ENCODE results near the gene CXCL8. TPM values are rescaled to one million over a fixed set of nuclear protein-coding genes. Genes with fewer than 3 reads are reported as not detected.

The CXCL8 gene
- polyA plus RNA-seq, 1 donor from 2014 or later = not detected

DNA sequence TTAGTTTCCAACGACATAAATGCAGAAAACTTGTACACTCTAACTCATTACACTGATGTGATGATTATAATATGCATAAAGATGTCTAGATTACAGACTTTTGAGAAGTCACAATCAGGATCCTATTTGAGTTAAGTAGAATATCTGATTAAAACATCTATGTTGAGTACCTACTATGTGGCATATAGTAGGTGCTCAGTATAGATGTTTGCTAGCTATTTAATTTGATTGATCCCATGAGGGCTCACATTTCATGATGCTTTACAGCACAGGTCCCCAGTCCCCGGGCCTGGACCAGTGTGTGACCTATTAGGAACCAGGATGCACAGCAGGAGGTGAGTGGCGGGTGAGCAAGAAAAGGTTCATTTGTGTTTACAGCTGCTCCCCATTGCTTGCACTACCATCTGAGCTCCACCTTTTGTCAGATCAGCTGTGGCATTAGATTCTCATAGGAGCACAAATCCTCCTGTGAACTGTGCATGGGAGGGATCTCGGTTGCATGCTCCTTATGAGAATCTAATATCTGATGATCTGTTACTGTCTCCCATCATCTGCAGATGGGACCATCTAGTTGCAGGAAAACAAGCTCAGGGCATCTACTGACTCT, 33.0 kb upstream of the CXCL8 start:
- Histone ChIP-seq H3K9me2 (ENCODE audit: insufficient read depth, low read length) (no peaks in the 10 kb centered on the region), H3K4me2 (ENCODE audit: low read length) (no peak overlapping the region)

DNA sequence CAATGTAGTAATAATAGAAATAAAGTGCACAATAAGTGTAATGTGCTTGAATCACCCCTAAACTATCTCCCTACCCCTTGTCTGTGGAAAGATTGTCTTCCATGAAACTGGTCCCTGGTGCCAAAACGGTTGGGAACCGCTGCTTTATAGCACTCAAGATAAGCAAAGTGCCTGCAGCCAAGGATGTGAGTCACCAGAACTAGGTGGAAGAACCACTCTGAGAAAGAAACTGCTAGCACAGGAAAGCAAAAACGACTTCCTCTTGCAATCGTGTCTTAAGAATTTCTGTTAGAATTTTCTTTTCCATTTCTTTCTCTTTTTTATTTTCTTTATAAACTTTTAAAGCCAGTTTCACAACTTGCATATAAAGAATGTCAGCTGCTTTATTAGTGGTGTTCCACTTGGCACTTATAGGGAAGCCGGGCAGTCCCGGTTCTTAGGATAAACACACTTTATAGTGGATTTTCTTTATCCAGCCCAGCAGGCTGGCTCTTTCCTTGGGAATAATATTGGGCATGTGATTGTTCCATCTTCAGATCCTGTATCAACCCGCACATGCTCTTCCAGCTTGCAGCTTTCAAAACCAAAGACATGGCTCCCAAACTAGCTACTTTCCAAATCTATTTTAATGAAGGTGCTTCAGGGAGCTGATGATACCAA, 32.3 kb upstream of the CXCL8 start:
- Histone ChIP-seq H3F3A (ENCODE audit: insufficient read depth, low read length, poor library complexity, severe bottlenecking) (no peaks in the 10 kb centered on the region), H3K36me3 (ENCODE audit: insufficient read depth, low read length) (no peaks in the 10 kb centered on the region), H3K27ac (ENCODE audit: low read length) (no peak overlapping the region), H3K9me2 (ENCODE audit: insufficient read depth, low read length) (no peaks in the 10 kb centered on the region), H3K4me2 (ENCODE audit: low read length) (no peak overlapping the region), H3K9ac (ENCODE audit: low read length) (no peak overlapping the region), H3K9me3 (ENCODE audit: low read length) (no peaks in the 10 kb centered on the region), H2AFZ (ENCODE audit: low read depth, low read length) (no peak overlapping the region), H3K4me3 (ENCODE audit: low read length) (no peak overlapping the region), H3K27me3 (ENCODE audit: insufficient read depth, low read depth, low read length) (no peaks in the 10 kb centered on the region), H4K20me1 (ENCODE audit: insufficient read depth) (no peaks in the 10 kb centered on the region), H3K79me2 (replicated peaks; ENCODE audit: insufficient read depth, low read length) (no peaks in the 10 kb centered on the region)
- TF ChIP-seq EP300 (conservative IDR thresholded peaks at IDR 0.05; ENCODE audit: poor library complexity, severe bottlenecking) = no peak
- TF ChIP-seq SMC3 (conservative IDR thresholded peaks at IDR 0.05; ENCODE audit: poor library complexity) = no peak
- TF ChIP-seq, protein P1, sequence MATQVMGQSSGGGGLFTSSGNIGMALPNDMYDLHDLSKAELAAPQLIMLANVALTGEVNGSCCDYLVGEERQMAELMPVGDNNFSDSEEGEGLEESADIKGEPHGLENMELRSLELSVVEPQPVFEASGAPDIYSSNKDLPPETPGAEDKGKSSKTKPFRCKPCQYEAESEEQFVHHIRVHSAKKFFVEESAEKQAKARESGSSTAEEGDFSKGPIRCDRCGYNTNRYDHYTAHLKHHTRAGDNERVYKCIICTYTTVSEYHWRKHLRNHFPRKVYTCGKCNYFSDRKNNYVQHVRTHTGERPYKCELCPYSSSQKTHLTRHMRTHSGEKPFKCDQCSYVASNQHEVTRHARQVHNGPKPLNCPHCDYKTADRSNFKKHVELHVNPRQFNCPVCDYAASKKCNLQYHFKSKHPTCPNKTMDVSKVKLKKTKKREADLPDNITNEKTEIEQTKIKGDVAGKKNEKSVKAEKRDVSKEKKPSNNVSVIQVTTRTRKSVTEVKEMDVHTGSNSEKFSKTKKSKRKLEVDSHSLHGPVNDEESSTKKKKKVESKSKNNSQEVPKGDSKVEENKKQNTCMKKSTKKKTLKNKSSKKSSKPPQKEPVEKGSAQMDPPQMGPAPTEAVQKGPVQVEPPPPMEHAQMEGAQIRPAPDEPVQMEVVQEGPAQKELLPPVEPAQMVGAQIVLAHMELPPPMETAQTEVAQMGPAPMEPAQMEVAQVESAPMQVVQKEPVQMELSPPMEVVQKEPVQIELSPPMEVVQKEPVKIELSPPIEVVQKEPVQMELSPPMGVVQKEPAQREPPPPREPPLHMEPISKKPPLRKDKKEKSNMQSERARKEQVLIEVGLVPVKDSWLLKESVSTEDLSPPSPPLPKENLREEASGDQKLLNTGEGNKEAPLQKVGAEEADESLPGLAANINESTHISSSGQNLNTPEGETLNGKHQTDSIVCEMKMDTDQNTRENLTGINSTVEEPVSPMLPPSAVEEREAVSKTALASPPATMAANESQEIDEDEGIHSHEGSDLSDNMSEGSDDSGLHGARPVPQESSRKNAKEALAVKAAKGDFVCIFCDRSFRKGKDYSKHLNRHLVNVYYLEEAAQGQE (IDR thresholded peaks at IDR 0.05; ENCODE audit: borderline replicate concordance) = no peak
- TF ChIP-seq POLR2AphosphoS5 (IDR thresholded peaks at IDR 0.05) = no peak
- TF ChIP-seq MXI1 (conservative IDR thresholded peaks at IDR 0.05; ENCODE audit: poor library complexity, severe bottlenecking) = no peak
- TF ChIP-seq TAF1 (IDR thresholded peaks at IDR 0.05; ENCODE audit: low read depth) = no peak
- TF ChIP-seq, protein P2, sequence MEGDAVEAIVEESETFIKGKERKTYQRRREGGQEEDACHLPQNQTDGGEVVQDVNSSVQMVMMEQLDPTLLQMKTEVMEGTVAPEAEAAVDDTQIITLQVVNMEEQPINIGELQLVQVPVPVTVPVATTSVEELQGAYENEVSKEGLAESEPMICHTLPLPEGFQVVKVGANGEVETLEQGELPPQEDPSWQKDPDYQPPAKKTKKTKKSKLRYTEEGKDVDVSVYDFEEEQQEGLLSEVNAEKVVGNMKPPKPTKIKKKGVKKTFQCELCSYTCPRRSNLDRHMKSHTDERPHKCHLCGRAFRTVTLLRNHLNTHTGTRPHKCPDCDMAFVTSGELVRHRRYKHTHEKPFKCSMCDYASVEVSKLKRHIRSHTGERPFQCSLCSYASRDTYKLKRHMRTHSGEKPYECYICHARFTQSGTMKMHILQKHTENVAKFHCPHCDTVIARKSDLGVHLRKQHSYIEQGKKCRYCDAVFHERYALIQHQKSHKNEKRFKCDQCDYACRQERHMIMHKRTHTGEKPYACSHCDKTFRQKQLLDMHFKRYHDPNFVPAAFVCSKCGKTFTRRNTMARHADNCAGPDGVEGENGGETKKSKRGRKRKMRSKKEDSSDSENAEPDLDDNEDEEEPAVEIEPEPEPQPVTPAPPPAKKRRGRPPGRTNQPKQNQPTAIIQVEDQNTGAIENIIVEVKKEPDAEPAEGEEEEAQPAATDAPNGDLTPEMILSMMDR (IDR thresholded peaks at IDR 0.05; ENCODE audit: poor library complexity, severe bottlenecking) = no peak
- no peak for TF ChIP-seq EZH2 (IDR thresholded peaks at IDR 0.05; ENCODE audit: borderline replicate concordance, insufficient read depth, low read length, poor library complexity, severe bottlenecking)
- TF ChIP-seq RAD21 (conservative IDR thresholded peaks at IDR 0.05) = no peak

More for the DNA sequence above, 33.0 kb upstream of the CXCL8 start:
- Histone ChIP-seq H4K20me1 (ENCODE audit: insufficient read depth) (no peaks in the 10 kb centered on the region), H3K27ac (ENCODE audit: low read length) (no peak overlapping the region), H3K4me3 (ENCODE audit: low read length) (no peak overlapping the region), H3K9ac (ENCODE audit: low read length) (no peak overlapping the region), H3K27me3 (ENCODE audit: insufficient read depth, low read depth, low read length) (no peaks in the 10 kb centered on the region), H2AFZ (ENCODE audit: low read depth, low read length) (no peak overlapping the region), H3F3A (ENCODE audit: insufficient read depth, low read length, poor library complexity, severe bottlenecking) (no peaks in the 10 kb centered on the region), H3K79me2 (replicated peaks; ENCODE audit: insufficient read depth, low read length) (no peaks in the 10 kb centered on the region), H3K36me3 (ENCODE audit: insufficient read depth, low read length) (no peaks in the 10 kb centered on the region), H3K9me3 (ENCODE audit: low read length) (no peaks in the 10 kb centered on the region)
- TF ChIP-seq SMC3 (conservative IDR thresholded peaks at IDR 0.05; ENCODE audit: poor library complexity) (no peak), RAD21 (conservative IDR thresholded peaks at IDR 0.05) (no peak), EP300 (conservative IDR thresholded peaks at IDR 0.05; ENCODE audit: poor library complexity, severe bottlenecking) (no peak), POLR2AphosphoS5 (IDR thresholded peaks at IDR 0.05) (no peak), MXI1 (conservative IDR thresholded peaks at IDR 0.05; ENCODE audit: poor library complexity, severe bottlenecking) (no peak)
- TF ChIP-seq, protein P2 (IDR thresholded peaks at IDR 0.05; ENCODE audit: poor library complexity, severe bottlenecking) = no peak
- TF ChIP-seq, protein P1 (IDR thresholded peaks at IDR 0.05; ENCODE audit: borderline replicate concordance) = no peak

All from neural cell (in vitro differentiated cells).